ENCODE data around the gene MS4A1.
"Not testable (repeated sequence)": the region's sequence is repeated elsewhere in the genome, so short reads cannot be mapped to it uniquely, and the experiment has no call there.

The MS4A1 gene

DNA sequence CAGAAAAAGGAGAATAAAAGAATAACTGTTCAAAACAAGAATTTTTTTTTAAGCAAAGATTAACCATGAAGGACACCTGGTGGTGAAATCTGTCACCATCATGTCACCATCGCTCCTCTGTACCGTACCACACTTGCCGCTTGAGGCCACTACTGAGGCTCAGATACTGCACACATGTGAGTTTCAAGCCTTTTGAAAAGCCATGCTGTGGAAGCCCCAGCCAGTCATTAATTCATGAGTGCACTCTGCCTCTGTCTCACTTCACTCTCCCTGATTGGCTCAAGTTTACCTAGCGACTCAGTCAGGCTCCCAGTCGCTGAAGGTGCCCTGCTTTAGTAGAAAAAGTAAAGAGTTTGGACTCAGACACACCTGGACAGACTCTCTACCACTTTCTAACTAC, 30.3 kb downstream of the MS4A1 start:
- no peaks in the 10 kb centered on the region for H3K4me1 Mint-ChIP-seq
- no peak overlapping the region for H3K27ac Mint-ChIP-seq
- peaks cover 2% of the 10 kb centered on the region for H3K27me3 Mint-ChIP-seq
- H3K36me3 Mint-ChIP-seq = no peaks in the 10 kb centered on the region
- H3K4me3 Mint-ChIP-seq = no peak overlapping the region
- H3K9me3 Mint-ChIP-seq = no peaks in the 10 kb centered on the region

GRCh38 chr11:60492488-60493009, 36.9 kb downstream of the MS4A1 start, which contains the start of gene MS4A12:
Gene MS4A12, plus strand, starts transcription at chr11:60492778. Its CDS starts 4,541 bp downstream, at chr11:60497319.
- H3K36me3 Mint-ChIP-seq = no peaks in the 10 kb centered on the region
- H3K27me3 Mint-ChIP-seq = peaks cover 13% of the 10 kb centered on the region
- no peak within 1 kb of the TSS for H3K27ac Mint-ChIP-seq
- no peak within 1 kb of the TSS for H3K4me3 Mint-ChIP-seq
- H3K9me3 Mint-ChIP-seq = no peaks in the 10 kb centered on the region
- no peaks in the 10 kb centered on the region for H3K4me1 Mint-ChIP-seq

DNA sequence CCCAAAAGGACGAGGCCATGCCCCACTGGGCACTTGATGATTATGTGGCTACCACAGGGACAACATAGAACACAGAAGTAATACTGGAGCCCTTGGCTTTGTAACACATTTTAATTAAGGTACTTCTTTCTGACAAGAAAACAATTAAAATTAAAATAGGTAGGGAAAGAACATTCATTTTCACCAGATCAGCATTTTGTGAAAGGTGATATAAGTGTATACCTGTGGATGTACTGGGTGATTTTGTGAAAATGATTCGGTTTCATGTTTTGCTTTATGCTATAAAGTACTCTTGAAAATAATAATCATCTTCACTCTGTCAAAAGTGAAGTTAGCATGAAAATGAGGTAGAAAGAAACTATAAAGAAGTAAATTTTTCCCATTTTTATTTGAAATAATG, 37.8 kb downstream of the MS4A1 start:
- Mint-ChIP-seq H3K4me3 (no peak overlapping the region), H3K9me3 (no peaks in the 10 kb centered on the region), H3K27ac (no peak overlapping the region)

GRCh38 chr11:60498399-60498798, 42.8 kb downstream of the MS4A1 start:
- no peaks in the 10 kb centered on the region for H3K4me1 Mint-ChIP-seq
- H3K9me3 Mint-ChIP-seq = no peaks in the 10 kb centered on the region
- H3K27me3 Mint-ChIP-seq = peaks cover 11% of the 10 kb centered on the region
- H3K36me3 Mint-ChIP-seq = no peaks in the 10 kb centered on the region
- no peak overlapping the region for H3K27ac Mint-ChIP-seq
- no peak overlapping the region for H3K4me3 Mint-ChIP-seq

More for the DNA sequence above, 37.8 kb downstream of the MS4A1 start:
- no peaks in the 10 kb centered on the region for H3K4me1 Mint-ChIP-seq
- H3K36me3 Mint-ChIP-seq = no peaks in the 10 kb centered on the region
- peaks cover 15% of the 10 kb centered on the region for H3K27me3 Mint-ChIP-seq

DNA sequence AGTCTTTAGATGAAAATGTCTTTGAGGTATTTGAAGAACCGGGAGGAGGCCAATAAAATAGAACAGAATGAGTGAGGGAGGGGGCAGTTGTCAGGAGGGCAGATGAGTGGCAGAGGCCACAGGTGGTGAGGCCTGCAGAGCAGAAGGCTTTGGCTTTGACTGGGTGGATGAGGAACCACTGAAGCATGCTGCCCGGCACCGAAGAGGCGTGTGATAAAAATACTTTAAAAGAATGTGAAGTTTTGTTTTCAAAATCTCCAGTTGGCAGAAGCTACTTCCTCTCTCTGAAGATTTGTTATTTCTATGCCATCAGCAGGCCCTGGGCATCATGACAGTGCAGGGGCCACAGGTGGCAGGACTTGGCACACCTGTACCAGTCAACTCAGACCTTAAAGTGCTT, 43.2 kb downstream of the MS4A1 start:
- Mint-ChIP-seq H3K9me3 (no peaks in the 10 kb centered on the region), H3K4me3 (no peak overlapping the region), H3K36me3 (no peaks in the 10 kb centered on the region), H3K27me3 (peaks cover 11% of the 10 kb centered on the region), H3K27ac (no peak overlapping the region), H3K4me1 (peaks cover 1% of the 10 kb centered on the region)

DNA sequence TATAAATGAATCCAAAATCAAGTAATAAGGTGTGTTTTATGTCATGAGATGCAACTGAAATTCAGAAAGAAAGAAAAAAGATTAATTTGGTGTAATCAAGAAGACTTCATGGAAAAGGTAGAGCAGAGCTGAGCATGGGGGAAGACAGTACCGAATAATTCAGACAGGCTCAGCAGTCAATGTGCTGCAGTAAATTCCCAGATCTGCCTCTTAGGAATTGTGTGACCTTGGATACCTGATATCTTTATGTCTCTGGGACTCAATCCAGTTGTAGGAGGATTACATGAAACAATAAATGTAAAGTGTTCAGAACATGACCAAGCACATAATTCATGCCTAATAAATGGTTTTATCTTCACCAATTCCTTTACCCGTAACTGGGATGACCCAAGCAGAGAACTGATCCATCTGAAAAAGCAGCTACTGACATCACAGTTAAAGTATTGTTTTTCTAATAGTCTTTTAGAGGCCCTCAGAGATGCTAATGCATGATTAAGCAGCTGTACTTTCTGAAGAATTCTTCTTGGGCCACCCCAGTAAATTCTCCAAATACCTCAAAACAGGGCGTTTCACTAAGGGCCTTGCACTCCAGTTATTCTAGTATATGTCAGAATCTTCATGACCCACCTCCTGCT, 44.7 kb downstream of the MS4A1 start:
- Mint-ChIP-seq H3K4me1 (peaks cover 11% of the 10 kb centered on the region), H3K36me3 (no peaks in the 10 kb centered on the region), H3K27me3 (peaks cover 4% of the 10 kb centered on the region), H3K9me3 (no peaks in the 10 kb centered on the region), H3K27ac (no peak overlapping the region), H3K4me3 (no peak overlapping the region)

DNA sequence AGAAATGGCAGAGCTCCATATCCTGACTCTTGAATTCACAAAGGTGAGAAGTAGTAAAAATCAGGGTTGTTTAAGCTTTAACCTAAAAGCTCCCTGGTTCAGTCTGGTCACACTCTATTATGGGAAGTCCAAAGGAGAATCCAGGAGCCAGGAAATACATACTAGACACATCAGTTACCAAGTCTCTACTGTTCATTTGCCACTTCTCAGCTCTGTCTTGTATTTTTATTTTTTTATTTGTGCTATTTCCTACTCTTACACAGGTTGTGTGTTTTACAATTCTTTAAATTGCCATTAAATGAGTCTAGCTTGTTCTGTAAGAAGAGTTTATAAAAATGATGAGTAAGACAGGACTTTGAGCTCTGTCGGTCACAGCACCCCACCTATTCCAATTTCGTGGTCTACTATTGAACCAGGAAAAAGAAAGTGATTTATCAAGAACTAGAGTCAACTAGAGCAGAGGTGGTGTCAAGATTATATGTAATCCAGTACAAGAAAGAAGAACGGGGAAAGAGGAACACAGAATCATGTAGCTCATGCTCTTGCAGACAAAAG, 46.7 kb downstream of the MS4A1 start:
- H3K36me3 Mint-ChIP-seq = no peaks in the 10 kb centered on the region
- H3K27ac Mint-ChIP-seq = no peak overlapping the region
- H3K27me3 Mint-ChIP-seq = peaks cover 3% of the 10 kb centered on the region
- H3K4me1 Mint-ChIP-seq = peaks cover 11% of the 10 kb centered on the region
- no peaks in the 10 kb centered on the region for H3K9me3 Mint-ChIP-seq
- H3K4me3 Mint-ChIP-seq = no peak overlapping the region

- no peak overlapping the region for H3K27ac Mint-ChIP-seq
- H3K36me3 Mint-ChIP-seq = no peaks in the 10 kb centered on the region
- H3K4me1 Mint-ChIP-seq = peaks cover 11% of the 10 kb centered on the region
- no peak overlapping the region for H3K4me3 Mint-ChIP-seq
- peaks cover 5% of the 10 kb centered on the region for H3K27me3 Mint-ChIP-seq
- no peaks in the 10 kb centered on the region for H3K9me3 Mint-ChIP-seq
These were observed 48.7 kb downstream of the MS4A1 start for GRCh38 chr11:60504219-60504905.

DNA sequence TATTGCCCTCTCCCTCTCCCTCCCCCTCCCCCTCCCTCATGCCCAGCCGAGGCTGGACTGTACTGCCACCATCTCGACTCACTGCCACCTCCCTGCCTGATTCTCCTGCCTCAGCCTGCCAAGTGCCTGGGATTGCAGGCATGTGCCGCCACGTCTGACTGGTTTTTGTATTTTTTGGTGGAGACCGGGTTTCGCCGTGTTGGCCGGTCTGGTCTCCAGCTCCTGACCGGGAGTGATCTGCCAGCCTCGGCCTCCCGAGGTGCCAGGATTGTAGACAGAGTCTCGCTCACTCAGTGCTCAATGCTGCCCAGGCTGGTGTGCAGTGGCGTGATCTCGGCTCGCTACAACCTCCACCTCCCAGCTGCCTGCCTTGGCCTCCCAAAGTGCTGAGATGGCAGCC, 54.0 kb downstream of the MS4A1 start:
- H3K36me3 Mint-ChIP-seq, H3K9me3 Mint-ChIP-seq, H3K4me1 Mint-ChIP-seq, H3K27me3 Mint-ChIP-seq, H3K27ac Mint-ChIP-seq, H3K4me3 Mint-ChIP-seq: not testable (repeated sequence)

- not testable (repeated sequence) for H3K4me1 Mint-ChIP-seq, H3K36me3 Mint-ChIP-seq, H3K4me3 Mint-ChIP-seq, H3K27me3 Mint-ChIP-seq, H3K27ac Mint-ChIP-seq, H3K9me3 Mint-ChIP-seq
These were observed 54.6 kb downstream of the MS4A1 start for GRCh38 chr11:60510209-60510608.

DNA sequence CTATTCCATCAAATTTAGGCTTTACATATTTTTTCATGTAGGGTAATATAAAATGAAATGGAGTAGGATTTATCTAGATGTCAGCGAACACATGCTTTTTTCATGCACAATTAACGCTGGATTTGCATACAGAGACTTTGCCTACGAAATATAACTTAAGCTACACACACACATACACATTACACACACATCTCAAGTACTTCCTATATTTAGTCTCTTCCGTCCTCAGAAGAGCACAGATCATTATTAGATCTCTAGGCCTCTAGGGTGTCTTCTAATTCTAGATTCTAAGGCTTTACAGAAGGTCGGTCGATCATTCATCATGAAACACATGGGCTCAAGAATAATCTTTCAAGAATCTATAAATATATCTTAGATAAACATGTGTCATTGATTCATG, 55.7 kb downstream of the MS4A1 start:
- H3K4me1 Mint-ChIP-seq = no peaks in the 10 kb centered on the region
- peaks cover 1% of the 10 kb centered on the region for H3K36me3 Mint-ChIP-seq
- no peak overlapping the region for H3K4me3 Mint-ChIP-seq
- H3K9me3 Mint-ChIP-seq = no peaks in the 10 kb centered on the region
- peaks cover 7% of the 10 kb centered on the region for H3K27me3 Mint-ChIP-seq
- no peak overlapping the region for H3K27ac Mint-ChIP-seq

DNA sequence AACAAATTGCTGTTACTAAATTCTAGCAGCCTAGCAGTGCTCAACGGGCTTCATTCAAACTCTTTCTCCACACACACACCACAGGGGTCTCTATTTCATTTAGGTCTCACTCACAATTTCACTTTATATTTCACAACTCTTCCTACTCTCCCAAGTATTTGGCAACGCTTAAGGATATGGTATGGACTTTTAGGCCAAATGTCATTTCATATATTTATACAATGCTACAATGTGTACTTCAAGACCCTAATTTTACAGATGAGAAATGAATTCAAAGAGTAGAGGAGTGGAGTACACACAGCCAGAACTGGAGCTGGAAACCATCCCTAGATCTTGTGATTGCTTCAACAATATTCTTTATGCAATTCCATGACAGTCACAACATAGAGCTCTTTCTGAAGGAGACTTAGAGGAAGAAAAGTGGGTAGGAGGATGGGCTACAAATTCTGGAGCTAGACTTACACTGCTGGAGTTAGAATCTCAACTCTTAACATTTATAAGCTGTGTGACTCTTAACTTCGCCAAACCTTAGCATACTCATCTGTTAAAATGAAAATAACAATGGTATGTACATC, 57.1 kb downstream of the MS4A1 start:
- Mint-ChIP-seq H3K4me3 (no peak overlapping the region), H3K27ac (no peak overlapping the region), H3K9me3 (no peaks in the 10 kb centered on the region), H3K27me3 (peaks cover 5% of the 10 kb centered on the region), H3K36me3 (peaks cover 1% of the 10 kb centered on the region), H3K4me1 (no peaks in the 10 kb centered on the region)

- Mint-ChIP-seq H3K27ac (no peak overlapping the region), H3K36me3 (peaks cover 1% of the 10 kb centered on the region), H3K9me3 (peaks cover 2% of the 10 kb centered on the region), H3K27me3 (peaks cover 8% of the 10 kb centered on the region), H3K4me3 (no peak overlapping the region), H3K4me1 (no peaks in the 10 kb centered on the region)
These were observed 58.1 kb downstream of the MS4A1 start for GRCh38 chr11:60513496-60514460.

GRCh38 chr11:60515144-60515855, 59.7 kb downstream of the MS4A1 start, which contains the start of gene MS4A13:
Gene MS4A13, plus strand, starts transcription at chr11:60515392. Its CDS starts 2,692 bp downstream, at chr11:60518084.
- Mint-ChIP-seq H3K27ac (no peak within 1 kb of the TSS), H3K27me3 (peaks cover 10% of the 10 kb centered on the region), H3K4me3 (no peak within 1 kb of the TSS), H3K9me3 (peaks cover 13% of the 10 kb centered on the region), H3K4me1 (no peaks in the 10 kb centered on the region), H3K36me3 (peaks cover 1% of the 10 kb centered on the region)

Measured in activated naive CD4-positive, alpha-beta T cell treated with anti-CD3 and anti-CD28 coated beads, Interleukin-2, amount 50 U/mL, for 24 hours (primary cell).